Astrocyte (in vitro differentiated cells and primary cell): ENCODE measurements around the gene IFI16.

Experiments used
- EZH2 ChIP-seq: IDR thresholded peaks from 2 replicates; pipeline ENCODE4 v1.6.1; 2012; ENCODE audit warnings: mild to moderate bottlenecking, low read length, inconsistent platforms; ENCODE audit not compliant: insufficient read depth
- TF ChIP-seq, protein P1 (sequence below): IDR thresholded peaks from 2 replicates; pipeline ENCODE4 v1.5.1; 2011; ENCODE audit warnings: low read depth, mild to moderate bottlenecking, inconsistent platforms, low read length, moderate library complexity; ENCODE audit not compliant: insufficient read depth

DNA sequence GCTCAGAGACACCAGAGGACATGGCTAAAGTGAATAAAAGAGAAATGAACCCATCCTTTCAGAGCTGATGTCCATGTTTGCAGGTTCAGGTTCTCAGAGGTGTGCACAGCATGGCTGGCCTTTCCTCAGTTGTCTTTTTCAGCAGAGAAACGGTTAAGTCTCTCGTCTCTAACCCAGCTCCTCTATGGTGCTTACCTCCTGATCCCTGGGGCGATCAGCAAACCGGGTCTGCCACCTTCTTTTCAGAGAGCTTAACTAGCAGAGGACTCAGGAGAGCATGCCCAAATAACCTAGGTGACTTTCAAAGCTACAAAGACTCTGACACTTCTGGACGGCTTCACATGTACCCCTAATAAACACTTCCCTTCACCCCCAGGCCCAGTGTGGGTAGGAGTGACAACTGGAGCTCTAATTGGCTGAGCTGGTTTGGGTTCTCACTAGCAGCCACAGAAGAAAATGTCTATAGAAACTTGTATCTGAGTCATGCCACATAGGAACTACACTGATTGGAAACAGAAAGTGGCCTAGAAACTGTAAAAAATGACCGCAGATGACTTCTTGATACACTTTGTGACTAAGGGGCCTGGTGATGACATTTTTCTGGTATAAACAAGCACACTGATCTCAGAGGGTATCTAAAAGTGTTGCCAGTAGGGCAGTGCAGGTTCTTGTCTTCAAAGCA, 66.9 kb downstream of the IFI16 start, which contains the start of gene AIM2:
- TF ChIP-seq, protein P1, sequence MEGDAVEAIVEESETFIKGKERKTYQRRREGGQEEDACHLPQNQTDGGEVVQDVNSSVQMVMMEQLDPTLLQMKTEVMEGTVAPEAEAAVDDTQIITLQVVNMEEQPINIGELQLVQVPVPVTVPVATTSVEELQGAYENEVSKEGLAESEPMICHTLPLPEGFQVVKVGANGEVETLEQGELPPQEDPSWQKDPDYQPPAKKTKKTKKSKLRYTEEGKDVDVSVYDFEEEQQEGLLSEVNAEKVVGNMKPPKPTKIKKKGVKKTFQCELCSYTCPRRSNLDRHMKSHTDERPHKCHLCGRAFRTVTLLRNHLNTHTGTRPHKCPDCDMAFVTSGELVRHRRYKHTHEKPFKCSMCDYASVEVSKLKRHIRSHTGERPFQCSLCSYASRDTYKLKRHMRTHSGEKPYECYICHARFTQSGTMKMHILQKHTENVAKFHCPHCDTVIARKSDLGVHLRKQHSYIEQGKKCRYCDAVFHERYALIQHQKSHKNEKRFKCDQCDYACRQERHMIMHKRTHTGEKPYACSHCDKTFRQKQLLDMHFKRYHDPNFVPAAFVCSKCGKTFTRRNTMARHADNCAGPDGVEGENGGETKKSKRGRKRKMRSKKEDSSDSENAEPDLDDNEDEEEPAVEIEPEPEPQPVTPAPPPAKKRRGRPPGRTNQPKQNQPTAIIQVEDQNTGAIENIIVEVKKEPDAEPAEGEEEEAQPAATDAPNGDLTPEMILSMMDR, result no peak
- no peak for TF ChIP-seq EZH2
